Glutamatergic neuron (in vitro differentiated cells): Measurements from ENCODE around the gene NSG1. TPM values are rescaled to one million over a fixed set of nuclear protein-coding genes. Genes with fewer than 3 reads are reported as not detected.

Experiments used
- DNase-seq: peaks from one replicate; pipeline ENCODE4 v3.0.0; 2022
- H3K27ac Mint-ChIP-seq: one replicate; pipeline ENCODE4 v1.8.0; 2020; ENCODE audit warnings: mild to moderate bottlenecking, mixed read lengths, inconsistent platforms; ENCODE audit not compliant: unreplicated experiment
- H3K27me3 Mint-ChIP-seq: one replicate; pipeline ENCODE4 v1.8.0; 2020; ENCODE audit warnings: mild to moderate bottlenecking, moderate library complexity, mixed read lengths, inconsistent platforms; ENCODE audit not compliant: unreplicated experiment
- H3K36me3 Mint-ChIP-seq: one replicate; pipeline ENCODE4 v1.8.0; 2020; ENCODE audit warnings: mild to moderate bottlenecking, mixed read lengths, inconsistent platforms; ENCODE audit not compliant: unreplicated experiment
- H3K4me1 Mint-ChIP-seq: one replicate; pipeline ENCODE4 v1.8.0; 2020; ENCODE audit warnings: mild to moderate bottlenecking, low read depth, mixed read lengths, inconsistent platforms; ENCODE audit not compliant: unreplicated experiment
- H3K4me3 Mint-ChIP-seq: one replicate; pipeline ENCODE4 v1.8.0; 2020; ENCODE audit warnings: mild to moderate bottlenecking, mixed read lengths, inconsistent platforms; ENCODE audit not compliant: unreplicated experiment
- H3K9me3 Mint-ChIP-seq: one replicate; pipeline ENCODE4 v1.8.0; 2020; ENCODE audit warnings: mild to moderate bottlenecking, moderate library complexity, mixed read lengths, inconsistent platforms; ENCODE audit not compliant: unreplicated experiment
- total RNA-seq: library from RNA; stranded (reverse); fragmentation: NEBNext Ultra II Directional; extraction: Animal tissue kit (Norgen Biotek cat#: 25700); gene quantifications from one replicate; pipeline ENCODE4 v1.2.1, GENCODE V29; 2021; ENCODE audit not compliant: unreplicated experiment
- TF ChIP-seq, protein P1 (sequence below): fragments of 200-600 bp; sonication (generic); IDR thresholded peaks from one replicate; pipeline ENCODE4 v1.5.0; 2021; ENCODE audit not compliant: partially characterized antibody, unreplicated experiment

The NSG1 gene
- total RNA-seq, 1 donor from 2014 or later = 208 TPM

GRCh38 chr4:4443821-4444220 lies 56.9 kb downstream of the NSG1 start:
- no peaks in the 10 kb centered on the region for H3K9me3 Mint-ChIP-seq
- H3K36me3 Mint-ChIP-seq = no peaks in the 10 kb centered on the region
- no peak for DNase-seq
- H3K4me3 Mint-ChIP-seq = no peak overlapping the region
- TF ChIP-seq, protein P1, sequence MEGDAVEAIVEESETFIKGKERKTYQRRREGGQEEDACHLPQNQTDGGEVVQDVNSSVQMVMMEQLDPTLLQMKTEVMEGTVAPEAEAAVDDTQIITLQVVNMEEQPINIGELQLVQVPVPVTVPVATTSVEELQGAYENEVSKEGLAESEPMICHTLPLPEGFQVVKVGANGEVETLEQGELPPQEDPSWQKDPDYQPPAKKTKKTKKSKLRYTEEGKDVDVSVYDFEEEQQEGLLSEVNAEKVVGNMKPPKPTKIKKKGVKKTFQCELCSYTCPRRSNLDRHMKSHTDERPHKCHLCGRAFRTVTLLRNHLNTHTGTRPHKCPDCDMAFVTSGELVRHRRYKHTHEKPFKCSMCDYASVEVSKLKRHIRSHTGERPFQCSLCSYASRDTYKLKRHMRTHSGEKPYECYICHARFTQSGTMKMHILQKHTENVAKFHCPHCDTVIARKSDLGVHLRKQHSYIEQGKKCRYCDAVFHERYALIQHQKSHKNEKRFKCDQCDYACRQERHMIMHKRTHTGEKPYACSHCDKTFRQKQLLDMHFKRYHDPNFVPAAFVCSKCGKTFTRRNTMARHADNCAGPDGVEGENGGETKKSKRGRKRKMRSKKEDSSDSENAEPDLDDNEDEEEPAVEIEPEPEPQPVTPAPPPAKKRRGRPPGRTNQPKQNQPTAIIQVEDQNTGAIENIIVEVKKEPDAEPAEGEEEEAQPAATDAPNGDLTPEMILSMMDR = no peak
- H3K4me1 Mint-ChIP-seq = no peaks in the 10 kb centered on the region
- no peak overlapping the region for H3K27ac Mint-ChIP-seq
- peaks cover 6% of the 10 kb centered on the region for H3K27me3 Mint-ChIP-seq

GRCh38 chr4:4446434-4446833 lies 59.5 kb downstream of the NSG1 start:
- no peak overlapping the region for H3K4me3 Mint-ChIP-seq
- DNase-seq = no peak
- TF ChIP-seq, protein P1 = no peak
- no peaks in the 10 kb centered on the region for H3K9me3 Mint-ChIP-seq
- H3K27me3 Mint-ChIP-seq = no peaks in the 10 kb centered on the region
- H3K36me3 Mint-ChIP-seq = no peaks in the 10 kb centered on the region
- H3K27ac Mint-ChIP-seq = no peak overlapping the region
- H3K4me1 Mint-ChIP-seq = no peaks in the 10 kb centered on the region

GRCh38 chr4:4455210-4455865 lies 68.4 kb downstream of the NSG1 start:
- Mint-ChIP-seq H3K27me3 (peaks cover 3% of the 10 kb centered on the region), H3K4me1 (peaks cover 4% of the 10 kb centered on the region), H3K9me3 (no peaks in the 10 kb centered on the region), H3K27ac (no peak overlapping the region), H3K4me3 (no peak overlapping the region), H3K36me3 (peaks cover 4% of the 10 kb centered on the region)
- DNase-seq = no peak
- TF ChIP-seq, protein P1 = no peak

- Mint-ChIP-seq H3K27me3 (peaks cover 3% of the 10 kb centered on the region), H3K4me3 (no peak overlapping the region), H3K27ac (no peak overlapping the region), H3K9me3 (no peaks in the 10 kb centered on the region), H3K4me1 (peaks cover 4% of the 10 kb centered on the region), H3K36me3 (peaks cover 4% of the 10 kb centered on the region)
- TF ChIP-seq, protein P1 = no peak
- DNase-seq = no peak
These were observed 69.4 kb downstream of the NSG1 start for GRCh38 chr4:4456351-4456750.

DNA sequence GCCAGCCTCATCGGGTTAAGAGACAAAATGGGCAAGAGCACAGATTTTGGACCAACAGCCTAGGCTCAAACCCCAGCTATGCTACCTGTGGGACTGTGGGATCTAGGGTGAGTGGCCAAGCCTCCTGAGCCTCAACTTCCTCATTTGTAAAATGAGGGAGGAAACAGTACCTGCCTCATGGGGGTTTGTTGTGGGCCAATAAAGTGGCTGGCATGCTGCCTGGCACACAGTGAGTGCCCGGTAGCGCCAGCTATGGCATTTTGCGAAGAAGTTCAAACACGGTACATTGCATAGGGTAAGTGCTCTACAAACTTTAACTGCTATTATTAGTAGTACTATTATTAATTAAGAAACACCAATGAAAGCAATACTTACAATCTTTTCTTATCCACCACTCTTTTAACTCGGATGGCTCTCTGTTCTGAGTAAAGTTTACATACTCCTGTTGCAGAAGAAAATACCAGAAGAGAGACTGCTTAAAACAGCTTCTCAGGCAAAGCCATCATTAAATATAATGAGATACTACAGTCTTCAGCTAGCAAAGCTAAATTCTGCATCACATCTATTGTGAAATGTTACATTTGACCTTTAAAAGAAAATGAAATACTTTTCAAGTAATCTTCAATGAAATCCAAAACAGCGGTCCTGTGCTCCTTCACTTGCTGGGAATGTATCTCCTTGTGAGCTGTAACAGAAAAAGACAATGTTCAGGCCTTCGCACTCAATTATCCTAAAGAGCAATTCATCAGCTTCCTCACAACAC lies 70.1 kb downstream of the NSG1 start:
- H3K27ac Mint-ChIP-seq = no peak overlapping the region
- peaks cover 4% of the 10 kb centered on the region for H3K36me3 Mint-ChIP-seq
- peaks cover 4% of the 10 kb centered on the region for H3K4me1 Mint-ChIP-seq
- H3K27me3 Mint-ChIP-seq = peaks cover 3% of the 10 kb centered on the region
- no peak for DNase-seq
- H3K4me3 Mint-ChIP-seq = no peak overlapping the region
- TF ChIP-seq, protein P1 = no peak
- no peaks in the 10 kb centered on the region for H3K9me3 Mint-ChIP-seq
